ENCODE results near the gene DGKI. TPM values are rescaled to one million over a fixed set of nuclear protein-coding genes. Genes with fewer than 3 reads are reported as not detected.

The DGKI gene
- total and polyA plus RNA-seq, 4 donors = 0.03 to 1.5 (median 0.33) TPM

- H3K4me1 ChIP-seq (ENCODE audit: control insufficient read depth in 5 of 5, insufficient read depth in 5 of 5, low read length in 5 of 5) = peaks cover 0 to 3% (median 0%) of the 10 kb centered on the region in 5 donors
- H3K9ac ChIP-seq (ENCODE audit: insufficient read depth in 1 of 2, low read length in 2 of 2) = no peak overlapping the region
- ATAC-seq (ENCODE audit: insufficient read depth, low FRiP score) (no peak), DNase-seq (no peak)
- TF ChIP-seq CTCF (IDR thresholded peaks at IDR 0.05; ENCODE audit: control extremely low read depth, extremely low read depth) = no peak
- H3K4me3 ChIP-seq = no peak overlapping the region
- no peaks in the 10 kb centered on the region for H3K36me3 ChIP-seq (ENCODE audit: control insufficient read depth in 4 of 4, insufficient read depth in 4 of 4, low read length in 4 of 4)
- H3K27ac ChIP-seq (ENCODE audit: low read depth in 1 of 2, low read length in 1 of 2) = no peak overlapping the region
- H3K9me3 ChIP-seq (ENCODE audit: control insufficient read depth in 4 of 4, insufficient read depth in 3 of 4, low read length in 3 of 4) = no peaks in the 10 kb centered on the region
- 59 to 77% methylated on average over 2 of the region's 2 CpGs for WGBS, 2 donors
- no peaks in the 10 kb centered on the region for H3K27me3 ChIP-seq (ENCODE audit: control insufficient read depth in 3 of 3, insufficient read depth in 3 of 3, low read length in 2 of 3)
Observed at GRCh38 chr7:137668404-137668803, 178.4 kb downstream of the DGKI start.

- H3K4me3 ChIP-seq = no peak overlapping the region
- DNase-seq (no peak), ATAC-seq (ENCODE audit: insufficient read depth, low FRiP score) (no peak)
- WGBS, 2 donors = 69 to 73% methylated on average over 5 of the region's 5 CpGs
- H3K4me1 ChIP-seq (ENCODE audit: control insufficient read depth in 5 of 5, insufficient read depth in 5 of 5, low read length in 5 of 5) = peaks cover 0 to 3% (median 0%) of the 10 kb centered on the region in 5 donors
- no peaks in the 10 kb centered on the region for H3K27me3 ChIP-seq (ENCODE audit: control insufficient read depth in 3 of 3, insufficient read depth in 3 of 3, low read length in 2 of 3)
- H3K27ac ChIP-seq (ENCODE audit: low read depth in 1 of 2, low read length in 1 of 2) = no peak overlapping the region
- H3K9ac ChIP-seq (ENCODE audit: insufficient read depth in 1 of 2, low read length in 2 of 2) = no peak overlapping the region
- no peaks in the 10 kb centered on the region for H3K36me3 ChIP-seq (ENCODE audit: control insufficient read depth in 4 of 4, insufficient read depth in 4 of 4, low read length in 4 of 4)
- no peaks in the 10 kb centered on the region for H3K9me3 ChIP-seq (ENCODE audit: control insufficient read depth in 4 of 4, insufficient read depth in 3 of 4, low read length in 3 of 4)
- no peak for TF ChIP-seq CTCF (IDR thresholded peaks at IDR 0.05; ENCODE audit: control extremely low read depth, extremely low read depth)
Observed at GRCh38 chr7:137667633-137668387, 179.0 kb downstream of the DGKI start.

GRCh38 chr7:137664846-137665245, 181.9 kb downstream of the DGKI start:
- H3K4me3 ChIP-seq = no peak overlapping the region
- no peaks in the 10 kb centered on the region for H3K9me3 ChIP-seq (ENCODE audit: control insufficient read depth in 4 of 4, insufficient read depth in 3 of 4, low read length in 3 of 4)
- no peak overlapping the region for H3K9ac ChIP-seq (ENCODE audit: insufficient read depth in 1 of 2, low read length in 2 of 2)
- DNase-seq = no peak
- no peaks in the 10 kb centered on the region for H3K36me3 ChIP-seq (ENCODE audit: control insufficient read depth in 4 of 4, insufficient read depth in 4 of 4, low read length in 4 of 4)
- no peak for ATAC-seq (ENCODE audit: insufficient read depth, low FRiP score)
- H3K27ac ChIP-seq (ENCODE audit: low read depth in 1 of 2, low read length in 1 of 2) = no peak overlapping the region
- 21 to 35% methylated on average over 4 of the region's 4 CpGs for WGBS, 2 donors
- no peak for TF ChIP-seq CTCF (IDR thresholded peaks at IDR 0.05; ENCODE audit: control extremely low read depth, extremely low read depth)
- H3K4me1 ChIP-seq (ENCODE audit: control insufficient read depth in 5 of 5, insufficient read depth in 5 of 5, low read length in 5 of 5) = no peaks in the 10 kb centered on the region
- no peaks in the 10 kb centered on the region for H3K27me3 ChIP-seq (ENCODE audit: control insufficient read depth in 3 of 3, insufficient read depth in 3 of 3, low read length in 2 of 3)

All from lung (tissue), 12 donors.